ENCODE data around the gene SOD2. TPM values are rescaled to one million over a fixed set of nuclear protein-coding genes. Genes with fewer than 3 reads are reported as not detected.
A peak's percentile ranks its signal among the peaks of the same experiment; 100 is the strongest.

The SOD2 gene
- total and polyA plus RNA-seq, 2 of the 13 experiments (the other 11 are each of a cell fraction or from before 2014, with no cell fraction given), result 304 to 309 TPM

GRCh38 chr6:159693128-159693893 lies at the start of gene SOD2 (continued):
- peak; percentile 78; the same call in 1 of the 2 replicates for TF ChIP-seq THAP9 (CRISPR knock-in tag; IDR thresholded peaks at IDR 0.05; ENCODE audit: borderline replicate concordance)
- TF ChIP-seq TCF7 (IDR thresholded peaks at IDR 0.05; ENCODE audit: low read depth), result peak; percentile 36; the same call in 1 of the 2 replicates
- TF ChIP-seq ZNF441 (CRISPR knock-in tag; IDR thresholded peaks at IDR 0.05; ENCODE audit: borderline replicate concordance), result peak; percentile 83
- TF ChIP-seq CTCF (CRISPR knock-in tag; IDR thresholded peaks at IDR 0.05), result peak; percentile 25; the same call in 1 of the 2 replicates
- TF ChIP-seq ZBTB34 (CRISPR knock-in tag; IDR thresholded peaks at IDR 0.05), result peak; percentile 18; the same call in 1 of the 2 replicates
- peak; percentile 90 for TF ChIP-seq ZBTB37 (CRISPR knock-in tag; IDR thresholded peaks at IDR 0.05)
- peak; percentile 60 for TF ChIP-seq ZNF263 (CRISPR knock-in tag; IDR thresholded peaks at IDR 0.05)
- peak; percentile 96 for TF ChIP-seq ZNF607 (CRISPR knock-in tag; IDR thresholded peaks at IDR 0.05; ENCODE audit: borderline replicate concordance)
- peak; percentile 74 for TF ChIP-seq ISL2 (CRISPR knock-in tag; IDR thresholded peaks at IDR 0.05)
- peak; percentile 72 for TF ChIP-seq ARID5B (CRISPR knock-in tag; IDR thresholded peaks at IDR 0.05)
- TF ChIP-seq NR2F6 (IDR thresholded peaks at IDR 0.05), result peak; percentile 44; the same call in 1 of the 2 replicates
- peak; percentile 66; the same call in 1 of the 2 replicates for TF ChIP-seq NR2F6 (CRISPR knock-in tag; IDR thresholded peaks at IDR 0.05)
- peak; percentile 25; the same call in 1 of the 2 replicates for TF ChIP-seq ZNF292 (CRISPR knock-in tag; IDR thresholded peaks at IDR 0.05; ENCODE audit: borderline replicate concordance, low read depth)
- peak; percentile 60 for TF ChIP-seq GATAD1 (CRISPR knock-in tag; IDR thresholded peaks at IDR 0.05)
- peak; percentile 76; the same call in 1 of the 2 replicates for TF ChIP-seq HBP1 (CRISPR knock-in tag; IDR thresholded peaks at IDR 0.05; ENCODE audit: low read depth)
